ENCODE data around the gene KCNG2.

KCNG2 gene

DNA sequence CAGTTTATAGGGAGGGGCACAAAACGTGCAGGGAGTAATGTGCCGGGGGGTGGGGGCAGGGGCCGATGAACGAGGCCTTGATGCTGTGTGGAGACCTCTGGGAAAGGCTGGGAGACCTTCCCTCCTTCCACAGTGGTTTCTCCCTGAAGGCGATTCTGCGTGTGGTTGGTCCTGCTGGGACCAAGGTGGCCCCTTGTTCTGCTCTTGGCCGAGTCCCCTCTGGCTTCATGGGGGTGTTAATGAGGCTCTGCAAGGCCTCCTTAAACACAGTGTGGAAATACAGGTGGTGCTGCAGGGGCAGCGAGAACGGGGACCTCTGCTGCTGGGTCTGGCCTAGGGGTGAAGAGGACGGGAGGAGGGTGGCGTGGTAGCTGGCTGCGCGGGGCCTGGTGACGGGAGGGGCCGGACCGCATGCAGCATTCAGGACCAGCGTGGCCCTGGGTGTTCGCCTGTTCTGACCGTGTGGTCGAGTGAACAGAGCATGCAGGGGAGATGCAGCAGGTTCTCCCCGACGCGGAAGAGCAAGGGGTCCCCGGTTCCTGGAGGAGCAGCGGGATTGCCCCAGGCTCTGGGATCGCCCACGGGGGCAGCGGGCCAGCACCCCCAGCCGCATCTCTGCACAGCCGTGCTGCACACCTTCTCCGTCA lies 42.1 kb upstream of the KCNG2 start:
- H3K4me3 ChIP-seq (ENCODE audit: low read depth, low read length) = no peak overlapping the region
- no peak overlapping the region for H3K9ac ChIP-seq (ENCODE audit: low read length)
- no peaks in the 10 kb centered on the region for H3K27me3 ChIP-seq (ENCODE audit: control insufficient read depth, insufficient read depth, low read length)
- H3K27ac ChIP-seq (ENCODE audit: low read depth, low read length) = no peak overlapping the region
- peaks cover 30% of the 10 kb centered on the region for H3K36me3 ChIP-seq (ENCODE audit: control insufficient read depth, insufficient read depth, low read length)
- no peaks in the 10 kb centered on the region for H3K9me3 ChIP-seq (ENCODE audit: control insufficient read depth, insufficient read depth, low read depth, low read length)
- no peaks in the 10 kb centered on the region for H3K4me1 ChIP-seq (ENCODE audit: control insufficient read depth, insufficient read depth, low read length)

DNA sequence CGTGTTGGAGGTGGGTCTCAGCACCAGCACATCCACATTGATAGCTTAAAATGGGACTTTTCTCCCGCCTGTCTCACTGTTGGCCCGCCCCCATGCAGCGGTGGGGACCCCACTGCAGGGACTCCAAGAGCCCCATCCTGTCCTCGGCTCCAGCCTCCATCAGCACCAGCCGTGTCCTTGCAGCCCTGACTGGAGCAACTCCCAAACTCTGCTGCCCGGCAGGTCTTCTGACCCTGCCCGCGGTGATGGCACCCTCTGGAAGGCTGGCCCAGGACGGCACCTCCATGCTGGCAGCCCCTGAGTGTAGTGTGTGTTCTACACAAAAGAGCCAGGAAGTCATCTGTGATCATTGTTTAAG lies 41.6 kb upstream of the KCNG2 start:
- Histone ChIP-seq H3K4me3 (ENCODE audit: low read depth, low read length) (no peak overlapping the region), H3K9ac (ENCODE audit: low read length) (no peak overlapping the region), H3K4me1 (ENCODE audit: control insufficient read depth, insufficient read depth, low read length) (no peaks in the 10 kb centered on the region), H3K27ac (ENCODE audit: low read depth, low read length) (no peak overlapping the region), H3K27me3 (ENCODE audit: control insufficient read depth, insufficient read depth, low read length) (no peaks in the 10 kb centered on the region), H3K36me3 (ENCODE audit: control insufficient read depth, insufficient read depth, low read length) (peaks cover 30% of the 10 kb centered on the region), H3K9me3 (ENCODE audit: control insufficient read depth, insufficient read depth, low read depth, low read length) (no peaks in the 10 kb centered on the region)

DNA sequence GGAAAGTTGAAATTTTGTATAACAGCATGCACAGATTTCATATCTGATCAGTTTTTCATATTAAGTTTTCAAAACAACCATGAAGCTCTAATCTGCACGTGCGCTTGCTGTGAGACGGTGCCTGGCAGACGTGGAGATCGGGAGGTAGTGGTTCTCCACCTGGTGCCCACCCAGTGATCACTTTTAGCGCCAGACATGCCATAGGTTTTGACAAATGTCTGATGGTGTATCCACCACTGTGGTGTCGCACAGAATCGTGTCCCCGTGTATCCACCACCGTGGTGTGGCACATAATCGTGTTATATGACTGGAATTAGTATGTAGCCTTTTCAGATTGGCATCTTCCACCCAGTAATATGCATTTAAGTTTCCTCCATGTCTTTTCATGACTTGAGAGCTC lies 40.9 kb upstream of the KCNG2 start:
- no peaks in the 10 kb centered on the region for H3K4me1 ChIP-seq (ENCODE audit: control insufficient read depth, insufficient read depth, low read length)
- no peak overlapping the region for H3K27ac ChIP-seq (ENCODE audit: low read depth, low read length)
- H3K4me3 ChIP-seq (ENCODE audit: low read depth, low read length) = no peak overlapping the region
- H3K9me3 ChIP-seq (ENCODE audit: control insufficient read depth, insufficient read depth, low read depth, low read length) = no peaks in the 10 kb centered on the region
- H3K27me3 ChIP-seq (ENCODE audit: control insufficient read depth, insufficient read depth, low read length) = no peaks in the 10 kb centered on the region
- peaks cover 30% of the 10 kb centered on the region for H3K36me3 ChIP-seq (ENCODE audit: control insufficient read depth, insufficient read depth, low read length)
- H3K9ac ChIP-seq (ENCODE audit: low read length) = no peak overlapping the region

DNA sequence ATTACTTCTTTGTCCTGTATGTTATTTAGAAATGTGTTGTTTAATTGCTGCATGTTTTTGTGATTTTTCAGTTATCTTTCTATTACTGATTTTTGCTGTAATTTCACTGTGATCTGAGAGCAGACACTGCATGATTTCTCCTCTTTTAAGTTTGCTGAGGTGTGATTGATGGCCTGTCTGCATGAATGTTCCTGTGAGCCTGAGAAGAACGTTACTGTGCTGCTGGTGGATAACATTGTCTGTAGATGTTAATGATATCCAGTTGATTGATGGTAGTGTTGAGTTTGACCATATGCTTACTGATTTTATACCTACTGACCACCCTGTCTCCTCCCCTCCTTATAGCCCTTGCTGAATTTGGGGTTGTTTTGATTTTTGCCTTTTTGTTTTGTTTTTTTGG lies 37.4 kb upstream of the KCNG2 start:
- Histone ChIP-seq H3K36me3 (ENCODE audit: control insufficient read depth, insufficient read depth, low read length) (peaks cover 8% of the 10 kb centered on the region; the same call in 1 of the 2 replicates), H3K9me3 (ENCODE audit: control insufficient read depth, insufficient read depth, low read depth, low read length) (peaks cover 6% of the 10 kb centered on the region; the same call in 1 of the 2 replicates), H3K4me1 (ENCODE audit: control insufficient read depth, insufficient read depth, low read length) (no peaks in the 10 kb centered on the region), H3K9ac (ENCODE audit: low read length) (no peak overlapping the region), H3K4me3 (ENCODE audit: low read depth, low read length) (no peak overlapping the region), H3K27ac (ENCODE audit: low read depth, low read length) (no peak overlapping the region), H3K27me3 (ENCODE audit: control insufficient read depth, insufficient read depth, low read length) (no peaks in the 10 kb centered on the region)

DNA sequence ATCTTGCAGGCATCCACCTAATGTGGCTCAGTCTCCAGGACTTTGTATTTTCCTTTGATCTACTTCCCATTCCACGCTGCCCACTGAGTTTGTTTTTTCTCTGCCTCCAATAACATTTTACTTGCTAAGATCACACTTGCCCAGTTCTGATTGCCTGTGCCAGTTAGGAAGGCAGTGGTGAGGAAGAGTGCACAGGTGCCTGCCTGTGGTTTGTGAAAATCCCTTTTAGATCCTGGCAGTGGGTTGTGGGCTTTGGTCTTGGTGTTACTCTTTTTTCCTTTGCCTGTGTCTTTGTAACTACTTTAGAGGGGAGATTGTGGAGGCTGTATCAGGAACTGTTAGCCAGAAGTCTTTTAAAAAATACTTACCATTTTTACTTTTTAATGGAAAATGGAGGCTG lies 36.9 kb upstream of the KCNG2 start:
- Histone ChIP-seq H3K4me1 (ENCODE audit: control insufficient read depth, insufficient read depth, low read length) (no peaks in the 10 kb centered on the region), H3K27ac (ENCODE audit: low read depth, low read length) (no peak overlapping the region), H3K36me3 (ENCODE audit: control insufficient read depth, insufficient read depth, low read length) (peaks cover 5% of the 10 kb centered on the region; the same call in 1 of the 2 replicates), H3K4me3 (ENCODE audit: low read depth, low read length) (no peak overlapping the region), H3K9ac (ENCODE audit: low read length) (no peak overlapping the region), H3K27me3 (ENCODE audit: control insufficient read depth, insufficient read depth, low read length) (no peaks in the 10 kb centered on the region), H3K9me3 (ENCODE audit: control insufficient read depth, insufficient read depth, low read depth, low read length) (peaks cover 6% of the 10 kb centered on the region; the same call in 1 of the 2 replicates)

DNA sequence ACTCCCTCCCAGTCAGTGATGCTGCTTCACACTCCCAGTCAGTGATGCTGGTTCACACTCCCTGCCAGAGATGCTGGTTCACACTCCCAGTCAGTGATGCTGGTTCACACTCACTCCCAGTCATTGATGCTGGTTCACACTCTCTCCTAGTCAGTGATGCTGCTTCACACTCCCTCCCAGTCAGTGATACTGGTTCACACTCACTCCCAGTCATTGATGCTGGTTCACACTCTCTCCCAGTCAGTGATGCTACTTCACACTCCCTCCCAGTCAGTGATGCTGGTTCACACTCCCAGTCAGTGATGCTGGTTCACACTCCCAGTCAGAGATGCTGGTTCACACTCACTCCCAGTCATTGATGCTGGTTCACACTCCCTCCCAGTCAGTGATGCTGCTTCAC lies 34.3 kb upstream of the KCNG2 start:
- H3K4me1 ChIP-seq (ENCODE audit: control insufficient read depth, insufficient read depth, low read length) = no peaks in the 10 kb centered on the region
- no peak overlapping the region for H3K9ac ChIP-seq (ENCODE audit: low read length)
- H3K27me3 ChIP-seq (ENCODE audit: control insufficient read depth, insufficient read depth, low read length) = no peaks in the 10 kb centered on the region
- no peak overlapping the region for H3K4me3 ChIP-seq (ENCODE audit: low read depth, low read length)
- H3K36me3 ChIP-seq (ENCODE audit: control insufficient read depth, insufficient read depth, low read length) = no peaks in the 10 kb centered on the region
- H3K9me3 ChIP-seq (ENCODE audit: control insufficient read depth, insufficient read depth, low read depth, low read length) = peaks cover 9% of the 10 kb centered on the region; the same call in 1 of the 2 replicates
- H3K27ac ChIP-seq (ENCODE audit: low read depth, low read length) = no peak overlapping the region

DNA sequence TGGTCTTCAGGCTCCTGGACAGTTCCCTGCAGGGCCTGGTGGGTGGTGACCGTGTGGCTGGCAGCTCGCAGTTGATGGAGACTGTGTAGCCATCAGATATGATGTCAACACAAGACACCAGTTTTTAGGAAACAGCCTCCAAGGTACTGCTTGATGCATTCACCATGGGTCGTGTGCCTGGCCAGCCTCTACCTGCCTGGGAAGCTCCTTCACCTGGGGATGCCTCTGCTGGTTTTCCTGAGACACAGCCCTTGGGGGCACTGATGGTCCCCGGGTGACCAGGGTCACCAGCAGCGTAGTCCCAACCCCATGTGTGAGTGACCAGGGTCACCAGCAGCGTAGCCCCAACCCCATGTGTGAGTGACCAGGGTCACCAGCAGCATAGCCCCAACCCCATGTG lies 33.6 kb upstream of the KCNG2 start:
- H3K9ac ChIP-seq (ENCODE audit: low read length) = no peak overlapping the region
- no peaks in the 10 kb centered on the region for H3K36me3 ChIP-seq (ENCODE audit: control insufficient read depth, insufficient read depth, low read length)
- H3K9me3 ChIP-seq (ENCODE audit: control insufficient read depth, insufficient read depth, low read depth, low read length) = peaks cover 9% of the 10 kb centered on the region; the same call in 1 of the 2 replicates

DNA sequence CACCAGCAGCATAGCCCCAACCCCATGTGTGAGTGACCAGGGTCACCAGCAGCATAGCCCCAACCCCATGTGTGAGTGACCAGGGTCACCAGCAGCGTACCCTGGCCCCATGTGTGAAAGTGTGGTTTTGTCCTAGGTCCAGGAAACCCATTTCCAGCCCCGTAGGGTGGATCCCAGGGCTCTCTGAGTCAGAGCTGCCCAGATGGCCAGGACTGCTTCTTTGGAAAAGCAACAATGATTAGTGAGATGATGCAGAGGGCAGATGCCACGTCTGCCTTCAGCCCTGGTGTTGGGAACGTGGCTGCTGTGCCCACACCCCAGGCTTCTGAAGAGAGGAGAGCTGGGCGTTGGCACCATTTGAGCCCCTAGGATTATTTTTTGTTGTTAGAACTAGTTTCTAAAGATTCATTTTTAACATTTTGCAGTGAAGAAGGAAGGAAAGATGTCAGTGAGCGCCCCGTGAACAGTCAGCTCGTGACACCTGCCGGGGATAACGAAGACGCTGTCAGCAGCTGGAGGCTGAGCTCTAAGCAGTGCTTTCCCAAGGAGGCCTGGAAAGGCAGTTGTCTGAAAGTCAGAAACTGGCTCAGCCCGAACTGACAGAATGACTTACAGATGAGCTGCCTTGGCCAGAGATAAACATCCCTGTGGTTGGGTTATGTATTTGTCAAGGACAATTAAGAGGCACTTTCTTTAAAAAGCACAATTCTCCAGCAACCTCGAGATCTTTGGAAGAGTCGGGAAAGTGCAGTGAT lies 32.1 kb upstream of the KCNG2 start:
- H3K4me3 ChIP-seq (ENCODE audit: low read depth, low read length) = no peak overlapping the region
- no peaks in the 10 kb centered on the region for H3K36me3 ChIP-seq (ENCODE audit: control insufficient read depth, insufficient read depth, low read length)
- H3K9ac ChIP-seq (ENCODE audit: low read length) = no peak overlapping the region
- peaks cover 17% of the 10 kb centered on the region for H3K9me3 ChIP-seq (ENCODE audit: control insufficient read depth, insufficient read depth, low read depth, low read length)
- no peaks in the 10 kb centered on the region; the same call in 1 of the 2 replicates for H3K27me3 ChIP-seq (ENCODE audit: control insufficient read depth, insufficient read depth, low read length)
- H3K27ac ChIP-seq (ENCODE audit: low read depth, low read length) = no peak overlapping the region
- H3K4me1 ChIP-seq (ENCODE audit: control insufficient read depth, insufficient read depth, low read length) = no peaks in the 10 kb centered on the region

More for the DNA sequence above, 33.6 kb upstream of the KCNG2 start:
- Histone ChIP-seq H3K4me1 (ENCODE audit: control insufficient read depth, insufficient read depth, low read length) (no peaks in the 10 kb centered on the region), H3K27ac (ENCODE audit: low read depth, low read length) (no peak overlapping the region), H3K27me3 (ENCODE audit: control insufficient read depth, insufficient read depth, low read length) (no peaks in the 10 kb centered on the region), H3K4me3 (ENCODE audit: low read depth, low read length) (no peak overlapping the region)

DNA sequence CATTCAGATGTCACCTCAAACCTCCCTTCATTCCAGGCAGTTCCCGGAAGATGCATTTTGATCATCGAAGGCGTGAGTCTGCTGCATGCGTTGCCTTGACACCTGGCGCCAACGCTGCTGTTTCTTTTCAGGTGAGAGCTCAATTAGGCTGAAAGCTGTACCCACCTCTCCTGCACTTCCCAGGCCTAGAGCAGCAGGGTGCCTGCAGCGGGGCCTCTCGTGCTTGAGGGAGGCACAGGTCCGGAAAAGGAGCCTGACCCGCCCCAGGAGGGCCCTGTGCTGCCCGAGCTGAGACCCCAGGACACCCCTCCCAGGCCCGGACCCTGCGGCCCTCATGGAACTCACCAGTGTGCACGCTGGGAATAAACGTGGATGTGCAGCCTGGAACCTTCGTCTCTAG lies 31.4 kb upstream of the KCNG2 start:
- H3K4me1 ChIP-seq (ENCODE audit: control insufficient read depth, insufficient read depth, low read length) = no peaks in the 10 kb centered on the region
- no peak overlapping the region for H3K4me3 ChIP-seq (ENCODE audit: low read depth, low read length)
- peaks cover 18% of the 10 kb centered on the region for H3K9me3 ChIP-seq (ENCODE audit: control insufficient read depth, insufficient read depth, low read depth, low read length)
- no peaks in the 10 kb centered on the region; the same call in 1 of the 2 replicates for H3K27me3 ChIP-seq (ENCODE audit: control insufficient read depth, insufficient read depth, low read length)
- H3K9ac ChIP-seq (ENCODE audit: low read length) = no peak overlapping the region
- H3K36me3 ChIP-seq (ENCODE audit: control insufficient read depth, insufficient read depth, low read length) = no peaks in the 10 kb centered on the region
- no peak overlapping the region for H3K27ac ChIP-seq (ENCODE audit: low read depth, low read length)

DNA sequence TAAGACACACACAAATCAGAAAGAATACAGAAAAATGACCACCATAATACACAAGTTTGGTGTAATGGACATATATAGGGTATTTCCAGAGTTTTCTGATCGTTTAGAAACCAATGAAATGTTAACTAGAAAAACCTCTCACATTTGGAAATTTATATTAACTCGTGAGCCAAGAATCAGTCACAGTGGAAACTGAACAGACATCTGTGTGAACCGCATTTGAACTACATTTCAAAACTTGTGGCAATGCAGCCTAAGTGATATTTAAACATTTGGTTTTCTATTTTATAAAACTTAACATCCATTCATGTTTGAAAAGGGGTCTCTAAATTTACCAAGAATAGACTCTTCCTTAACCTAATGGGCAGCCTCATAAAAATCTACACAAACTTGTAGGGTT lies 29.0 kb upstream of the KCNG2 start:
- H3K36me3 ChIP-seq (ENCODE audit: control insufficient read depth, insufficient read depth, low read length) = no peaks in the 10 kb centered on the region
- no peak overlapping the region for H3K9ac ChIP-seq (ENCODE audit: low read length)
- H3K4me1 ChIP-seq (ENCODE audit: control insufficient read depth, insufficient read depth, low read length) = no peaks in the 10 kb centered on the region
- H3K27ac ChIP-seq (ENCODE audit: low read depth, low read length) = no peak overlapping the region
- no peak overlapping the region for H3K4me3 ChIP-seq (ENCODE audit: low read depth, low read length)
- H3K27me3 ChIP-seq (ENCODE audit: control insufficient read depth, insufficient read depth, low read length) = peaks cover 3% of the 10 kb centered on the region; the same call in 1 of the 2 replicates
- peaks cover 12% of the 10 kb centered on the region for H3K9me3 ChIP-seq (ENCODE audit: control insufficient read depth, insufficient read depth, low read depth, low read length)

DNA sequence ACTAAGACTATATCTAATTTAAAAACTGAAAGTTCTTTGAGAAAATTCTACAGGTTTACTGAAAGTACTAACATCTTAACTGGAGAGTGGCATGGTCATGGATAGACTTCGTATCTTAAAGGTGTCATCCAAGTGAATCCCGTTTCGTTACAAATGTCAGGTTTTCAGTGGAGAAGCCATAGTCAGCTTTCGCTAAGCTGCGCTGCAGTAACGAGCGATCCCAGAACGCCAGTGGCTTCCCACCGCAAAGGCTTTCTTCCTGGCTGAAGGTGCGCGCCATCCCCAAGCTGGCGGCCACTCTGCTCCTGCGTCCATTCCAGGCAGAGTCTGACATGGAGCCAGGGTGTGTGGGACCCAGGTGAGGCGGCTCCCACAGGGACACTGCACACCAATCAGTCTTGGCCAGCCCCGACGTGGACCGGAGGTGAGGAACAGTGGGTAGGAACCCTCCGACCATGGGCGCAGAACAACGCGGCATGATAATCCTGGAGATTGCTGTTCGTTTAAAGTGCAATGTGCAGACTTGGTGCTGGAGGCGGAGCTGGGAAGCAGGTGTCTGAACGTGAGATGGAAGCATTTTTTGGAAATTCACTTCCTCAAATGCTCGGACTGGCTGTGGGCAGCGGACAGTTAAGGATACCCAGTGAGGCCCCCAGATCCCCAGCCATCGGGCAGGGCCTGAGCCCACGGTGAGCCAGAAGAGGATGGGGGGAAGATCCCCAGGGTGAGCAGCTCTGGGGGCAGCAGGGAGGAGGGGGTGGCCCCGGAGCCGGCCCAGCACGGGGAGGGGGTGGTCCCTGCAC lies 27.8 kb upstream of the KCNG2 start:
- Histone ChIP-seq H3K27me3 (ENCODE audit: control insufficient read depth, insufficient read depth, low read length) (peaks cover 6% of the 10 kb centered on the region; the same call in 1 of the 2 replicates), H3K4me3 (ENCODE audit: low read depth, low read length) (no peak overlapping the region), H3K9ac (ENCODE audit: low read length) (no peak overlapping the region), H3K4me1 (ENCODE audit: control insufficient read depth, insufficient read depth, low read length) (no peaks in the 10 kb centered on the region), H3K27ac (ENCODE audit: low read depth, low read length) (no peak overlapping the region), H3K36me3 (ENCODE audit: control insufficient read depth, insufficient read depth, low read length) (no peaks in the 10 kb centered on the region), H3K9me3 (ENCODE audit: control insufficient read depth, insufficient read depth, low read depth, low read length) (peaks cover 12% of the 10 kb centered on the region)
